SJSA1 (cell line): ENCODE data around the gene GDPD1. TPM values are rescaled to one million over a fixed set of nuclear protein-coding genes. Genes with fewer than 3 reads are reported as not detected.
"Not testable (repeated sequence)": the region's sequence is repeated elsewhere in the genome, so short reads cannot be mapped to it uniquely, and the experiment has no call there.

Source experiments
- DNase-seq, 2 experiments: peaks; one replicate each; pipeline ENCODE4 v3.0.0-alpha.2; 2015 to 2020; ENCODE audit warnings: low spot score in 2 of 2, low read depth in 1 of 2
- H3K27ac ChIP-seq: fragments of 250-450 bp; sonication (Bioruptor Pico); 2 replicates; pipeline ENCODE4 v1.5.1; 2020; ENCODE audit warnings: mild to moderate bottlenecking, moderate library complexity
- H3K27me3 ChIP-seq: fragments of 250-450 bp; sonication (Bioruptor Pico); replicated peaks from 2 replicates; pipeline ENCODE4 v1.5.1; 2020; ENCODE audit warnings: mild to moderate bottlenecking, moderate library complexity
- H3K36me3 ChIP-seq: fragments of 250-450 bp; sonication (Bioruptor Pico); 2 replicates; pipeline ENCODE4 v1.5.1; 2020; ENCODE audit warnings: mild to moderate bottlenecking
- H3K4me1 ChIP-seq: fragments of 250-450 bp; sonication (Bioruptor Pico); replicated peaks from 2 replicates; pipeline ENCODE4 v1.6.1; 2021; ENCODE audit warnings: mild to moderate bottlenecking
- H3K4me3 ChIP-seq: fragments of 250-450 bp; sonication (Bioruptor Pico); 2 replicates; pipeline ENCODE4 v1.5.1; 2020; ENCODE audit warnings: mild to moderate bottlenecking
- H3K9me3 ChIP-seq: fragments of 250-450 bp; sonication (Bioruptor Pico); replicated peaks from 2 replicates; pipeline ENCODE4 v1.5.1; 2020; ENCODE audit warnings: mild to moderate bottlenecking
- total RNA-seq: library from RNA; depleted of rRNA; stranded (reverse); fragments of >200 nt; shearing (Covaris generic); gene quantifications from 2 replicates; pipeline ENCODE4 v1.2.3, GENCODE V29; 2014

The GDPD1 gene
- total RNA-seq, 1 experiment from 2014 or later = 1.2 TPM

DNA sequence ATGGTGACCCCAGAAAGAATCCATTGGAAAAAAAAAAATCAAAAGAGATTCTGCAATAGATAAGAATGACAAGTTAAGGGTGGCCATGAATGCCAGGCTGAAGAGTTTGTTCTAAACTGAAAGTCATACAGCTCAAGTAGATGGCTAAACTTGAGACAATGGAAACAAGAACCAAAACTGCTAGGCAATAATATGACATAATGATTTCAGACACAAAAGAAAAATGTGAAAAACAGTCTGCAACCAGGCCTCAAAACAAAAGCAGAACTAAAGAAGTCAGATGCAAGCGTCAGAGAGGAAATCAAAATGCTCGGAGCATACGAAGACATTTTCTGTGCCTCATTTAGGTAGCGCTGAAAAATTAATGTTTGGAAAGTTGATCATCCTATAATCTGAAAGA, 56.7 kb downstream of the GDPD1 start:
- Histone ChIP-seq H3K9me3 (no peaks in the 10 kb centered on the region), H3K4me1 (no peaks in the 10 kb centered on the region), H3K36me3 (no peaks in the 10 kb centered on the region), H3K27me3 (no peaks in the 10 kb centered on the region), H3K27ac (no peak overlapping the region), H3K4me3 (no peak overlapping the region)
- no peak for DNase-seq

DNA sequence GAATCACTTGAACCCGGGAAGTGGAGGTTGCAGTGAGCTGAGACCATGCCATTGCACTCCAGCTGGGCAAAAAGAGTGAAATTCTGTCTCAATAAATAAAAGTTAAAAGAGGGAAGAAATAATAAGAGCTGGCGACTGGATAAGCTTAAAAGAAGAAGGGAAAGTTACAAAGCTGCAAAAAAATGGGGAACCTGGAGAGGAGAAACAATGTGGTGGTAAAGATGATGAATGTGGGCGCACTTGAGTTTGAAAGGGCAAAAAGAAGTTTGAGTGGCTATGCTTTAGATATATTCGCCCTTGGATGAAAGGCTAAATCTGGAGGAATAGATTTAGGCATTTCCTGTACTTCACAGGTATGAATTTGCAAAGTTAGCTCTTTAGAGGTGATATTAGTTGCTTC, 58.1 kb downstream of the GDPD1 start:
- Histone ChIP-seq H3K9me3 (no peaks in the 10 kb centered on the region), H3K36me3 (no peaks in the 10 kb centered on the region)

DNA sequence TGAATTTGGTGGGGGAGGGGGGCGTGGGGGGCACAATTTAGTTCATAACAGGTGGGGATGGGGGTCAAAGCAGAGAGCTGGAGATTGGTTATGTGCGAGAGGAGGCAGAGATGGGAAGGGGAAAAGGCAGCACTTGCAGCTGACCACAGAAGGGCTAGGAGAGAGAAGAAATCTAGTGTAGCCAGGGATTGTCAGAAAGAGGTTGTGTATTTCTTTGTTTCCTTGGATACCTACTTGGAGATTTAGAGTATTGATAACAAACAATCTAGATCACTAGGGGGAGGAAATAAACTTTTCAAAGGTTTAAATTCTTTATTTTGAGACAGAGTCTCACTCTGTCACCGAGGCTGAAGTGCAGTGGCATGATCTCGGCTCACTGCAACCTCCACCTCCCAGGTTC, 64.0 kb downstream of the GDPD1 start:
- DNase-seq = no peak
- H3K9me3 ChIP-seq = no peaks in the 10 kb centered on the region

More for the DNA sequence above, 58.1 kb downstream of the GDPD1 start:
- H3K4me3 ChIP-seq = no peak overlapping the region
- no peaks in the 10 kb centered on the region for H3K4me1 ChIP-seq
- no peak overlapping the region for H3K27ac ChIP-seq
- 0 out of 2 replicates have a peak, but pooled peaks cover 3% of the 10 kb centered on the region for H3K27me3 ChIP-seq
- no peak for DNase-seq

DNA sequence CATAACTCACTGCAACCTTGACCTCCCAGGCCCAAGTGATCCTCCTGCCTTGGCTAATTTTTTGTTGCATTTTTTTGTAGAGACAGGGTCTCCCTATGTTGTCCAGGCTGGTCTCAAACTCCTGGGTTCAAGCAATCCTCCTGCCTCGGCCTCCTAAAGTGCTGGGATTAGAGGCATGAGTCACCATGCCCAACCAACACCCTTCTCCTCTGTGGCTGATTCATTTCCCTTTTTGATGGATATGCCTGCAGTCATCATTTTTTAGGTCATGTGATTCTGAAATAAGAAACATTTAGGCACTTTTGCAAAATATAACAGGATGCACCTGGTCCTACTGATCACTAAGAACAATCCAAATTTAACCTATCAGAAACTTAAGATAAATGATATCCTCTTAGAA, 67.1 kb downstream of the GDPD1 start:
- Histone ChIP-seq H3K27me3 (0 out of 2 replicates have a peak, but pooled peaks cover 3% of the 10 kb centered on the region), H3K36me3 (no peaks in the 10 kb centered on the region), H3K4me1 (no peaks in the 10 kb centered on the region), H3K9me3 (no peaks in the 10 kb centered on the region), H3K4me3 (no peak overlapping the region), H3K27ac (no peak overlapping the region)
- no peak for DNase-seq

More for the DNA sequence above, 64.0 kb downstream of the GDPD1 start:
- Histone ChIP-seq H3K27me3 (0 out of 2 replicates have a peak, but pooled peaks cover 3% of the 10 kb centered on the region), H3K27ac (no peak overlapping the region), H3K4me1 (no peaks in the 10 kb centered on the region), H3K36me3 (no peaks in the 10 kb centered on the region), H3K4me3 (no peak overlapping the region)

DNA sequence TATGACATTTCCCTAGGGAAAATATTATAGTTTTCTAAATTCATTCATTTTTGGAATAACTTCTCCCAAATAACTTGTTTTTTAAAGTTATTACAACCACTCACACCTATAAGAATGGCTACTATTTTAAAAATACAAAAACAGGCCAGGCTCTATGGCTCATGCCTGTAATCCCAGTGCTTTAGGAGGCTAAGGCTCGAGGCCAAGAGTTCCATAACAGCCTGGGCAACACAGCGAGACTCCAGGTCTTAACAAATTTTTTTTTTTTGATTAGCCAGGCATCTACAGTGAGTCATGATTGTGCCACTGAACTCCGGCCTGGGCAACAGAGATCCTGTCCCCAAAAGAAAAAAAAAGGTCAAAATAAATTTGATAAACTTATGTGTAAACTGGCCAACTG, 67.6 kb downstream of the GDPD1 start:
- Histone ChIP-seq H3K4me3 (no peak overlapping the region), H3K4me1 (no peaks in the 10 kb centered on the region), H3K36me3 (no peaks in the 10 kb centered on the region), H3K27ac (no peak overlapping the region), H3K27me3 (0 out of 2 replicates have a peak, but pooled peaks cover 3% of the 10 kb centered on the region), H3K9me3 (no peaks in the 10 kb centered on the region)
- DNase-seq = no peak

DNA sequence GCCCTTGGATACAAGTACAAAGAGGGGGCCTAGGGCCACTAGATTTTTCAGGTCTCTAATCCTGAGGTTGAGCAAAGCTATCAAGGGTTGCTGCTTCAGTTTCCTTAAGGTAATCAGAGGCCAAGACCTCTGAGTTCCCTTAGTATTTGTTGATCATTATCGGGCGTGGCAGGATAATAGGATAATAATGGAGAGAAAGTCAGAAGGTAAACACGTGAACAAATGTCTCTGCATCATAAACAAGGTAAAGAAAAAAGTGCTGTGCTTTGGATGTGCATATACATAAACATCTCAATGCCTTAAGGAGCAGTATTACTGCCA, 69.6 kb downstream of the GDPD1 start:
- H3K27ac ChIP-seq = no peak overlapping the region
- 0 out of 2 replicates have a peak, but pooled peaks cover 2% of the 10 kb centered on the region for H3K27me3 ChIP-seq
- H3K4me3 ChIP-seq = no peak overlapping the region
- H3K36me3 ChIP-seq = no peaks in the 10 kb centered on the region
- H3K9me3 ChIP-seq = no peaks in the 10 kb centered on the region
- no peak for DNase-seq
- no peaks in the 10 kb centered on the region for H3K4me1 ChIP-seq

DNA sequence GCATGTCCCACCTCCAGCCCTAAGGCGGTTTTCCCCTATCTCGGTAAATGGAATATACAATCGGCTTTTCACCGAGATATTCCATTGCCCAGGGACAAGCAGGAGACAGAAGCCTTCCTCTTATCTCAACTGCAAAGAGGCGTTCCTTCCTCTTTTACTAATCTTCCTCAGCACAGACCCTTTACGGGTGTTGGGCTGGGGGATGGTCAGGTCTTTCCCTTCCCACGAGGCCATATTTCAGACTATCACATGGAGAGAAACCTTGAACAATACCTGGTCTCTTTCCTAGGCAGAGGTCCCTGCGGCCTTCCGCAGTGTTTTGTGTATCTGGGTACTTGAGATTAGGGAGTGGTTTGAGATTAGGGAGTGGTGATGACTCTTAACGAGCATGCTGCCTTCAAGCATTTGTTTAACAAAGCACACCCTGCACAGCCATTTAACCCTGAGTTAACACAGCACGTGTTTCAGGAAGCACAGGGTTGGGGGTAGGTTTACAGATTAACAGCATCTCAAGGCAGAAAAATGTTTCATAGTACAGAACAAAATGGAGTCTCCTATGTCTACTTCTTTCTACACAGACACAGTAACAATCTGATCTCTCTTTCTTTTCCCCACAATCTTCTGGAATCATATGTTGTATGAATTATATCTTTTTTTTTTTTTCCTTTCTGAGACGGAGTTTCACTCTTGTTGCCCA, 70.1 kb downstream of the GDPD1 start:
- DNase-seq, H3K9me3 ChIP-seq: not testable (repeated sequence)

DNA sequence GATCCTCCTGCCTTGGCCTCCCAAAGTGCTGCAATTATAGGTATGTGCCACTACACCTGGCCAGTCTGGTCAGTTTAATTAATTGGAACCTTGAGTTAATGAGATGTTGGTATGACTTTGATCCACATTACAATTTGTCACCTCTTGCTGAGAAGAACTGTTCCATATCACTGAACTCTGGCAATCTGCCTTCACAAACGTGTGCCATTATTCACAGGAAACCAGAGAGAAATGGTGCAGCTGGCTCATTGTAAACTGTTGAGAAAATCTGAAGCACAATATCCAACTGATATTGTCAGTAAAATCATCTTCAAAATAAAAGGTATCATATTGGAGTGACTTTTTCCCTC, 71.8 kb downstream of the GDPD1 start:
- H3K9me3 ChIP-seq = no peaks in the 10 kb centered on the region
- H3K4me1 ChIP-seq = no peaks in the 10 kb centered on the region
- H3K27me3 ChIP-seq = 0 out of 2 replicates have a peak, but pooled peaks cover 2% of the 10 kb centered on the region
- no peak overlapping the region for H3K4me3 ChIP-seq
- no peaks in the 10 kb centered on the region for H3K36me3 ChIP-seq
- DNase-seq = no peak
- H3K27ac ChIP-seq = no peak overlapping the region

More for the DNA sequence above, 70.1 kb downstream of the GDPD1 start:
- H3K4me3 ChIP-seq, H3K27ac ChIP-seq, H3K27me3 ChIP-seq, H3K4me1 ChIP-seq, H3K36me3 ChIP-seq: not testable (repeated sequence)

DNA sequence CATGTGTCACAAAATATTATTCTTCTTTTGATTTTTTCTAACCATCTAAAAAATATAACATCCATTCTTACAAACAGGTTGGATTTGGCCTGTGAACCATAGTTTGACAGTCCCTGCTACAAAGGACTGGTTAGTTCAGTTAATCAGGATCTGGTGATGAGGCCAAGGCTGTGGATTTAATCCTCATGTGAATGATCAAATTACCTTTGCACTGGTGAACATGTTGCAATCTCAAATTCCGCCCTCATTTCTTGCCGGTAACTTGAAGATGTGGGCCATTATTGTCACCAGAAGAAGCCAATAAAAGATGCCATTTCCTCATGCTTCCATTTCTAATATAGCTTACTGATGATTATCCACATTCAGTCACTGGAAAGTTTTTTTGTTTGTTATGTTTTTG, 75.9 kb downstream of the GDPD1 start:
- Histone ChIP-seq H3K27me3 (0 out of 2 replicates have a peak, but pooled peaks cover 2% of the 10 kb centered on the region), H3K36me3 (no peaks in the 10 kb centered on the region), H3K4me1 (no peaks in the 10 kb centered on the region), H3K27ac (no peak overlapping the region), H3K4me3 (no peak overlapping the region), H3K9me3 (no peaks in the 10 kb centered on the region)
- DNase-seq = no peak

DNA sequence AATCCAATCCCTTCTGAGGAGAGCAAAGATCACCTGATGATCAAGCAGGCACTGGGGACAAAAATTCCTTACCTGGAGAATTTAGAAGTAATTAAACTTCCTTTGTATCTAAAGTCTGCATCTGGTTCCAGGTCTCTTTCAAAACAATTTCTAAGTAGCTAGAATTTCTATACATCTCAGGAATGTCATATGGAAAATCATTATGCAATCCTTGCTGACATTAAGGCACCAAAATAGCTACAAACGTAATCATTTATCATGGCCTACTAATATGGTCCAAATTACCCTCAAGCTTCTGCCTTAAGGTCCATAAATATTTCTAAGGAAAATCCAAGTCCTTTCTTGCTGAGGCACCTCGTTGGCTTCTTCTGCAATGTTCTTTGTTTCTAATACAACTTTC, 78.2 kb downstream of the GDPD1 start:
- Histone ChIP-seq H3K27me3 (peaks cover 6% of the 10 kb centered on the region; the same call in 1 of the 2 replicates), H3K36me3 (no peaks in the 10 kb centered on the region), H3K4me3 (no peak overlapping the region), H3K27ac (no peak overlapping the region), H3K9me3 (no peaks in the 10 kb centered on the region), H3K4me1 (no peaks in the 10 kb centered on the region)
- no peak for DNase-seq

DNA sequence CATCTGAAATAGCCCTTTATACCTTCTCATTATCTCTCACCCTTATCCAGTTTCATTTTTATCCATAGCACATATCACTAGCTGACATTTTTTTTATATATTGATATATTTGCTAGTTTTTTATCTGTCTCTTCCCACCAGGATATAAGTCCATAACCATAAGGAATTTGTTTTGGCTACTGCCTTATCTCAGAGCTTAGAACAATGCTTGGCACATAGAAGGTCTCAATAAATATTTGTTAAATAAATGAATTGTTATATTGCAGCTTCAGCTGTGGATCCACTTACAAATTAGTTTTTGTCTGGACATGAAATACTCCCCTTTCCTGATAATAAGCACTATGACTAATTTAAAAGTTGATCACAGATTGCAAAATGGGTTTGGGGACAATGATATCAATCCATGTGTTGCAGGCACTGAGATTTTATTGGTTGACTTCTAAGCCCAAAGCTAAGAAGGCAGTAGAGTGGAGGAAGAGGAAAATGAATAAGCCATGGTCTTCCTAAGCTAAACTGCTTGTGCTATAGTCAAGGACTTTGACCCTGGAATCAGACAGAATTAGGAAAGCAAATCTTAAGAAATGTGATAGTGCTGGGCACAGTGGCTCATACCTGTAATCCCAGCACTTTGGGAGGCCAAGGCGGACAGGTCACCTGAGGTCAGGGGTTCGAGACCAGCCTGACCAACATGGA, 79.2 kb downstream of the GDPD1 start:
- no peaks in the 10 kb centered on the region for H3K36me3 ChIP-seq
- H3K4me3 ChIP-seq = no peak overlapping the region
- no peak overlapping the region for H3K27ac ChIP-seq
- no peak for DNase-seq
- H3K27me3 ChIP-seq = peaks cover 6% of the 10 kb centered on the region; the same call in 1 of the 2 replicates
- no peaks in the 10 kb centered on the region for H3K4me1 ChIP-seq
- no peaks in the 10 kb centered on the region for H3K9me3 ChIP-seq

DNA sequence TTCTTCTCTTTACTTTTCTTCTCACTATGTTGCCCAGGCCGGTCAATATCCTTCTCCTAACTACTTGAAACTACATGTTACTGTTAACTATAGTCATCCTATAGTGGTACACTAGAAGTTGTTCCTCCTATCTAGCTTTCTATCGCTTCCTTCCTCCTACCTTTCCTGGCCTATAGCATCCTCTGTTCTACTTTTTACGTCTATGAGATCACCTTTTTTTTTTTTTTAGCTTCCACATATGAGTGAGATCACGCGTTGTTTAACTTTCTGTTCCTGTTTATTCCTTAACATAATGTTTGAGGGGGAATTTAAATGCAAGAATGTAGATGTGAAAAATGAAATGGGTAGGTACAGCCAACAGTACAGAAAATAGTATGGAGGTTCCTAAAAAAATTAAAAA, 80.6 kb downstream of the GDPD1 start:
- Histone ChIP-seq H3K4me3 (no peak overlapping the region), H3K9me3 (no peaks in the 10 kb centered on the region), H3K27me3 (peaks cover 6% of the 10 kb centered on the region; the same call in 1 of the 2 replicates), H3K4me1 (no peaks in the 10 kb centered on the region), H3K36me3 (no peaks in the 10 kb centered on the region), H3K27ac (no peak overlapping the region)
- DNase-seq = no peak

DNA sequence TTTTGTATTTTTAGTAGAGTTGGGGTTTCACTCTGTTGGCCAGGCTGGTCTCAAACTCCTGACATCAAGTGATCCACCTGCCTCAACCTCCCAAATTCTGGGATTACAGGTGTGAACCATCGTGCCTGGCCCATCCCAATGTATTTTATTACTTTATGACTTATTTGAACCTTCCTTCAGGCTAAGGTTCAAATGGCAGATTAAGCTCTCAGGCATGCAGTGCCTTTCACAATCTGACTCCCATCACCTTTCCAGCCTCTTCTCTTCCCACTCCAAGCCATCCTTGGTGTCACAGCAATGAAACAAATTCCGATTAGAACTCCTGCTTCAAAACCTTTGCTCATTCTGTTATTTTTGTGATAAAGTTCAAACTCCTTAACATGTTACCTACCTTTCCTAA, 84.5 kb downstream of the GDPD1 start:
- Histone ChIP-seq H3K27ac (no peak overlapping the region), H3K9me3 (no peaks in the 10 kb centered on the region), H3K27me3 (peaks cover 6% of the 10 kb centered on the region; the same call in 1 of the 2 replicates)

DNA sequence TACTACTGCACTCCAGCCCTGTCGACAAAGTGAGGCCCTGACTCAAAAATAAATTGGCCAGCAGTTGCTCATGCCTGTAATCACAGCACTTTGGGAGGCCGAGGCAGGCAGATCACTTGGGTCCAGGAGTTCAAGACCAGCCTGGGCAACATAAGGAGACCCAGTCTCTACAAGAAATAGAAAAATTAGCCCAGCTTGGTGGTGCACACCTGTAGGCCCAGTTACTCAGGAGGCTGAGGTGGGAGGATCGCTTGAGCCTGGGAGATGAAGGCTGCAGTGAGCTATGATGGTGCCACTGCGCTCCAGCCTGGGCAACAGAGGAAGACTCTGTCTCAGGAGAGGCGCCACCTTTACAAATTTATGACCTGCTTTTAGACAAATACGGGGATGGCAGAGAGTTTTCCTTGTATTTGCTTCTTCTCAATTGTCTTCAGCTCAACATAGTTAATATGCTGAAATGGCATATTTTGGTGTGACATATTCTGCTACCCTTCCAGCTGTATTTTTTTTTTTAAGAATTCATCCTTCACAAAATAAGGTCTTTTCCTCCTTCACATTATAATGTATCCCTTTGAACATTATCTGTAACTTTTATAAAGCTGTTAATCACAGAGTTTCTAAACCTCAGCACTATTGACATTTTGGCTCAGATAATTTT, 90.1 kb downstream of the GDPD1 start:
- no peak for DNase-seq
- Histone ChIP-seq H3K27me3 (no peaks in the 10 kb centered on the region), H3K9me3 (no peaks in the 10 kb centered on the region), H3K4me1 (0 out of 2 replicates have a peak, but pooled peaks cover 4% of the 10 kb centered on the region), H3K4me3 (no peak overlapping the region), H3K36me3 (no peaks in the 10 kb centered on the region), H3K27ac (no peak overlapping the region)

More for the DNA sequence above, 84.5 kb downstream of the GDPD1 start:
- H3K4me3 ChIP-seq = no peak overlapping the region
- DNase-seq = no peak
- no peaks in the 10 kb centered on the region for H3K36me3 ChIP-seq
- H3K4me1 ChIP-seq = no peaks in the 10 kb centered on the region
